WTC11 (cell line): ENCODE measurements around the gene EPC1.

Experiments used
- ATF3 ChIP-seq: sonication (generic); formaldehyde crosslinking; conservative IDR thresholded peaks from 2 replicates; pipeline ENCODE4 v1.8.1; 2022; ENCODE audit warnings: mild to moderate bottlenecking, missing genetic modification reagents
- CTCF ChIP-seq: fragments of 200-600 bp; IDR thresholded peaks from 2 replicates; pipeline ENCODE4 v1.8.0; 2022; ENCODE audit warnings: antibody characterized with exemption
- GTF2I ChIP-seq: fragments of 250-450 bp; sonication (Bioruptor Pico); conservative IDR thresholded peaks from 2 replicates; pipeline ENCODE4 v1.4.0; 2021; ENCODE audit warnings: mild to moderate bottlenecking
- MAX ChIP-seq: sonication (generic); formaldehyde crosslinking; IDR thresholded peaks from 2 replicates; pipeline ENCODE4 v1.8.0; 2022; ENCODE audit warnings: mild to moderate bottlenecking, missing genetic modification reagents
- NFE2L1 ChIP-seq: sonication (generic); formaldehyde crosslinking; IDR thresholded peaks from 2 replicates; pipeline ENCODE4 v1.8.1; 2023; ENCODE audit warnings: missing genetic modification reagents
- RELA ChIP-seq: sonication (generic); formaldehyde crosslinking; IDR thresholded peaks from 2 replicates; pipeline ENCODE4 v1.8.1; 2022; ENCODE audit warnings: missing genetic modification reagents, mild to moderate bottlenecking, borderline replicate concordance
- TEAD4 ChIP-seq: sonication (generic); formaldehyde crosslinking; IDR thresholded peaks from 2 replicates; pipeline ENCODE4 v1.8.0; 2022; ENCODE audit warnings: mild to moderate bottlenecking, missing genetic modification reagents
- ZNF121 ChIP-seq: sonication (generic); formaldehyde crosslinking; IDR thresholded peaks from 2 replicates; pipeline ENCODE4 v1.8.0; 2023; ENCODE audit warnings: missing genetic modification reagents

- TF ChIP-seq MAX (no peak), TEAD4 (CRISPR knock-in tag) (no peak), ZNF121 (CRISPR knock-in tag) (no peak), ATF3 (no peak), RELA (CRISPR knock-in tag) (no peak), NFE2L1 (CRISPR knock-in tag) (no peak), CTCF (no peak), GTF2I (CRISPR knock-in tag) (no peak)
These were observed 80.4 kb downstream of the EPC1 start for GRCh38 chr10:32266566-32266965.
